ENCODE results near the gene MXRA7.
"Not testable (repeated sequence)": the region's sequence is repeated elsewhere in the genome, so short reads cannot be mapped to it uniquely, and the experiment has no call there.

MXRA7 gene

GRCh38 chr17:76640550-76641380 is 70.0 kb downstream of the MXRA7 start:
- no peaks in the 10 kb centered on the region for H3K27me3 Mint-ChIP-seq (ENCODE audit: low read depth)
- H3K4me3 Mint-ChIP-seq, result peak overlapping the region in 1 of 3 experiments; percentile 15
- no peak for TF ChIP-seq CTCF (IDR thresholded peaks at IDR 0.05; ENCODE audit: unreplicated experiment in 3 of 3)
- H3K36me3 Mint-ChIP-seq (ENCODE audit: low read depth), result no peaks in the 10 kb centered on the region
- H3K9me3 Mint-ChIP-seq, result no peaks in the 10 kb centered on the region
- H3K27ac Mint-ChIP-seq, result peak overlapping the region; percentile 31 to 83 (median 82)
- H3K4me1 Mint-ChIP-seq, result peaks cover 26% of the 10 kb centered on the region

DNA sequence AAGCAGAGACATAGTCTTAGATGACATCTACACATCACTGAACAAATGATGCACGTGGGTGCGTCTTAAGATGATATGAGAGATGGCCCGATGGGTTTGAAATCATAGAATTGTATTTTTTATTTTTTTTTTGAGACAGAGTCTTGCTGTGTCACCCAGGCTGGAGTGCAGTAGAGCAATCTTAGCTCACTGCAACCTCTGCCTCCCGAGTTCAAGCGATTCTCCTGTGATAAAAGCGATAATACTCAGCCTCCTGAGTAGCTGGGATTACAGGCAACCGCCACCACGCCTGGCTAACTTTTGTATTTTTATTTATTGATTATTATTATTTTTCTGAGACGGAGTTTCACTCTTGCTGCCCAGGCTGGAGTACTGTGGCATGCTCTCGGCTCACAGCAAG is 72.5 kb downstream of the MXRA7 start:
- no peak for TF ChIP-seq CTCF (IDR thresholded peaks at IDR 0.05; ENCODE audit: unreplicated experiment in 3 of 3)
- peak overlapping the region in 1 of 3 experiments; percentile 35 for H3K27ac Mint-ChIP-seq
- no peaks in the 10 kb centered on the region for H3K36me3 Mint-ChIP-seq (ENCODE audit: low read depth)
- H3K4me1 Mint-ChIP-seq, result peaks cover 31% of the 10 kb centered on the region
- H3K4me3 Mint-ChIP-seq, result no peak overlapping the region
- no peaks in the 10 kb centered on the region for H3K27me3 Mint-ChIP-seq (ENCODE audit: low read depth)
- no peaks in the 10 kb centered on the region for H3K9me3 Mint-ChIP-seq

- not testable (repeated sequence) for H3K4me3 Mint-ChIP-seq; H3K9me3 Mint-ChIP-seq; H3K27me3 Mint-ChIP-seq (ENCODE audit: low read depth); H3K36me3 Mint-ChIP-seq (ENCODE audit: low read depth)
- Mint-ChIP-seq H3K4me1 (peaks cover 42% of the 10 kb centered on the region), H3K27ac (peak overlapping the region in 2 of 3 experiments; percentile 48 to 78)
Measured at GRCh38 chr17:76636486-76637206, 74.1 kb downstream of the MXRA7 start.

DNA sequence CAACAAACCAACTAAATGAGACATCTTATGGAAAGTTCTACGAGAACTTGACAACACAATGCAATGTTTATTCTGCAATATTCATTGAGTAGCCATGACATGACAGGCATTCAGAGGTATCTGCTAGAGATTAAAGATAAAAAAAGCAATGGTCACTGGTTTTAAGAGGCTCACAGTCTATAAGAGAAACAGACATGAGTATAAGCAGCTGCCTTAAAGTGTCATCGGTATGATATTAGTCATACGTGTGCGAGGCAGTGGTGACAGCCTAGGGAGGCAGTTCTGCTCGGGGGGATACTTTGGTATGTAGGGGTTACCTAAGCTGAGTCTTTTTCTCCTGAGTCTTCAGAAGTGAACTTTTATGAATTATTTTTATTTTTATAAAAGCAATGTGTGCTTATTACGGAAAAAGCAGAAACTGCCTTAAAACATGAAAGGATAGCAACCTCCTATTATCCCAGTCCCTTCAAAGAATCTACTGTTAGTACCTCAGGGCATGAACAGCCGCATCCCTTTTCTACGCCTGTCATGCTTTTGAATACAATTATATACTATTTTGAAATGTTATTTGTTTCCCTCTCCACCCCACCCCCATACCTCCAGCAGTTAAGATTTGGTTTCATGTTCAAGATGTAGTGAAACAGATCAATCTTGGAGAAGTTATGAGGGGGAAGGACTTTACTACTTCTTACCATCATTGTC is 75.0 kb downstream of the MXRA7 start:
- TF ChIP-seq CTCF (IDR thresholded peaks at IDR 0.05; ENCODE audit: unreplicated experiment in 3 of 3), result no peak
- H3K4me1 Mint-ChIP-seq, result peaks cover 38% of the 10 kb centered on the region
- H3K27ac Mint-ChIP-seq, result peak overlapping the region in 2 of 3 experiments; percentile 75 to 78
- no peaks in the 10 kb centered on the region for H3K27me3 Mint-ChIP-seq (ENCODE audit: low read depth)
- H3K36me3 Mint-ChIP-seq (ENCODE audit: low read depth), result no peaks in the 10 kb centered on the region
- H3K4me3 Mint-ChIP-seq, result no peak overlapping the region
- H3K9me3 Mint-ChIP-seq, result no peaks in the 10 kb centered on the region

GRCh38 chr17:76635039-76635438 is 75.7 kb downstream of the MXRA7 start:
- no peaks in the 10 kb centered on the region for H3K36me3 Mint-ChIP-seq (ENCODE audit: low read depth)
- peaks cover 30% of the 10 kb centered on the region for H3K4me1 Mint-ChIP-seq
- H3K9me3 Mint-ChIP-seq, result no peaks in the 10 kb centered on the region
- TF ChIP-seq CTCF (IDR thresholded peaks at IDR 0.05; ENCODE audit: unreplicated experiment in 3 of 3), result no peak
- no peak overlapping the region for H3K4me3 Mint-ChIP-seq
- peak overlapping the region in 2 of 3 experiments; percentile 39 to 45 for H3K27ac Mint-ChIP-seq
- H3K27me3 Mint-ChIP-seq (ENCODE audit: low read depth), result no peaks in the 10 kb centered on the region

Measured in nephron (organoid).